HG03571 (cell line): ENCODE measurements around the gene SLC1A1.
"Not testable (repeated sequence)": the region's sequence is repeated elsewhere in the genome, so short reads cannot be mapped to it uniquely, and the experiment has no call there.

Source experiments
- ATAC-seq: cut with Tn5 transposase; IDR thresholded peaks from one replicate; pipeline ENCODE4 v1.9.1; 2021; ENCODE audit not compliant: unreplicated experiment

Gene SLC1A1

GRCh38 chr9:4540425-4540824, 50.2 kb downstream of the SLC1A1 start:
- no peak for ATAC-seq

- no peak for ATAC-seq
Measured at GRCh38 chr9:4541281-4541680, 51.0 kb downstream of the SLC1A1 start.

GRCh38 chr9:4541856-4542255, 51.6 kb downstream of the SLC1A1 start:
- no peak for ATAC-seq

GRCh38 chr9:4544714-4545113, 54.4 kb downstream of the SLC1A1 start:
- not testable (repeated sequence) for ATAC-seq

- no peak for ATAC-seq
Measured at GRCh38 chr9:4547016-4547415, 56.7 kb downstream of the SLC1A1 start.

- no peak for ATAC-seq
Measured at GRCh38 chr9:4548811-4549725, 58.8 kb downstream of the SLC1A1 start.

- no peak for ATAC-seq
Measured at GRCh38 chr9:4549751-4550295, 59.6 kb downstream of the SLC1A1 start.

- no peak for ATAC-seq
Measured at GRCh38 chr9:4550777-4551484, 60.7 kb downstream of the SLC1A1 start.

- ATAC-seq = no peak
Measured at GRCh38 chr9:4553951-4554381, 63.7 kb downstream of the SLC1A1 start.

GRCh38 chr9:4555236-4555635, 65.0 kb downstream of the SLC1A1 start:
- no peak for ATAC-seq

GRCh38 chr9:4558371-4558998, 68.2 kb downstream of the SLC1A1 start:
- ATAC-seq = no peak

- ATAC-seq = peak; percentile 87
Measured at GRCh38 chr9:4559261-4560182, 69.3 kb downstream of the SLC1A1 start.

GRCh38 chr9:4563105-4563504, 72.8 kb downstream of the SLC1A1 start:
- no peak for ATAC-seq

GRCh38 chr9:4566806-4567205, 76.5 kb downstream of the SLC1A1 start:
- ATAC-seq = no peak

- ATAC-seq = no peak
Measured at GRCh38 chr9:4567601-4568000, 77.3 kb downstream of the SLC1A1 start.

GRCh38 chr9:4569101-4569500, 78.8 kb downstream of the SLC1A1 start:
- no peak for ATAC-seq

- ATAC-seq = no peak
Measured at GRCh38 chr9:4572184-4572826, 82.0 kb downstream of the SLC1A1 start.

- ATAC-seq = no peak
Measured at GRCh38 chr9:4573176-4573575, 82.9 kb downstream of the SLC1A1 start.

- ATAC-seq = no peak
Measured at GRCh38 chr9:4573634-4574389, 83.5 kb downstream of the SLC1A1 start.
